Peyer's patch (tissue), 4 donors: ENCODE data around the gene CLTB.

Experiments used
- POLR2A ChIP-seq, 2 donors: fragments of 450-650 bp; IDR thresholded peaks; one replicate each; pipeline ENCODE4 v1.5.1; 2017; ENCODE audit warnings: antibody characterized with exemption in 2 of 2, mild to moderate bottlenecking in 2 of 2, moderate library complexity in 2 of 2
- TF ChIP-seq, protein P1 (sequence below), 6 experiments: fragments of 450-650 bp in 4 of 6; fragments of 200-600 bp in 2 of 6; sonication (generic) in 1 of 6; IDR thresholded peaks; one replicate each; pipeline ENCODE4 v1.5.1; 2017 to 2019; ENCODE audit warnings: antibody characterized with exemption in 6 of 6, mild to moderate bottlenecking in 3 of 6, moderate library complexity in 1 of 6

DNA sequence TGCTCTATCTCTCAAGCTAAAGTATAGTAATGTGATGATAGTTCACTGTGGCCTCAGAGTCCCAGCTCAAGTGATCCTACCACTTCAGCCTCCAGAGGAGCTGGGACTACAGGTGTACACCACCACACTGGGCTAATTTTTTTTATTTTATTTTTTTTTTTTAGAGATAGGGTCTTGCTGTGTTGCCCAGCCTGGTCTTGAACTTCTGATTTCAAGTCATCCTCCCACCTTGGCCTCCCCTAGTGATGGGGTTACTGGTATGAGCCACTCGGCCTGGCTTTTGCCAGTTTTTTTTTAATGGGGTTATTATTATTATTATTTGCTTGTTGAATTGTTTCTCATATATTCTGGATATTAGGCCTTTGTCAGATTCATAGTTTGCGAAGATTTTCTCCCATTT, 45.0 kb upstream of the CLTB start:
- no peak for TF ChIP-seq POLR2A (IDR thresholded peaks at IDR 0.05)
- TF ChIP-seq, protein P1, sequence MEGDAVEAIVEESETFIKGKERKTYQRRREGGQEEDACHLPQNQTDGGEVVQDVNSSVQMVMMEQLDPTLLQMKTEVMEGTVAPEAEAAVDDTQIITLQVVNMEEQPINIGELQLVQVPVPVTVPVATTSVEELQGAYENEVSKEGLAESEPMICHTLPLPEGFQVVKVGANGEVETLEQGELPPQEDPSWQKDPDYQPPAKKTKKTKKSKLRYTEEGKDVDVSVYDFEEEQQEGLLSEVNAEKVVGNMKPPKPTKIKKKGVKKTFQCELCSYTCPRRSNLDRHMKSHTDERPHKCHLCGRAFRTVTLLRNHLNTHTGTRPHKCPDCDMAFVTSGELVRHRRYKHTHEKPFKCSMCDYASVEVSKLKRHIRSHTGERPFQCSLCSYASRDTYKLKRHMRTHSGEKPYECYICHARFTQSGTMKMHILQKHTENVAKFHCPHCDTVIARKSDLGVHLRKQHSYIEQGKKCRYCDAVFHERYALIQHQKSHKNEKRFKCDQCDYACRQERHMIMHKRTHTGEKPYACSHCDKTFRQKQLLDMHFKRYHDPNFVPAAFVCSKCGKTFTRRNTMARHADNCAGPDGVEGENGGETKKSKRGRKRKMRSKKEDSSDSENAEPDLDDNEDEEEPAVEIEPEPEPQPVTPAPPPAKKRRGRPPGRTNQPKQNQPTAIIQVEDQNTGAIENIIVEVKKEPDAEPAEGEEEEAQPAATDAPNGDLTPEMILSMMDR (IDR thresholded peaks at IDR 0.05), result no peak
